HG03520 (cell line): Measurements from ENCODE around the gene COX6B2.

Experiments used
- ATAC-seq: cut with Tn5 transposase; IDR thresholded peaks from one replicate; pipeline ENCODE4 v1.9.1; 2021; ENCODE audit warnings: mild to moderate bottlenecking, moderate library complexity; ENCODE audit not compliant: unreplicated experiment

The COX6B2 gene

DNA sequence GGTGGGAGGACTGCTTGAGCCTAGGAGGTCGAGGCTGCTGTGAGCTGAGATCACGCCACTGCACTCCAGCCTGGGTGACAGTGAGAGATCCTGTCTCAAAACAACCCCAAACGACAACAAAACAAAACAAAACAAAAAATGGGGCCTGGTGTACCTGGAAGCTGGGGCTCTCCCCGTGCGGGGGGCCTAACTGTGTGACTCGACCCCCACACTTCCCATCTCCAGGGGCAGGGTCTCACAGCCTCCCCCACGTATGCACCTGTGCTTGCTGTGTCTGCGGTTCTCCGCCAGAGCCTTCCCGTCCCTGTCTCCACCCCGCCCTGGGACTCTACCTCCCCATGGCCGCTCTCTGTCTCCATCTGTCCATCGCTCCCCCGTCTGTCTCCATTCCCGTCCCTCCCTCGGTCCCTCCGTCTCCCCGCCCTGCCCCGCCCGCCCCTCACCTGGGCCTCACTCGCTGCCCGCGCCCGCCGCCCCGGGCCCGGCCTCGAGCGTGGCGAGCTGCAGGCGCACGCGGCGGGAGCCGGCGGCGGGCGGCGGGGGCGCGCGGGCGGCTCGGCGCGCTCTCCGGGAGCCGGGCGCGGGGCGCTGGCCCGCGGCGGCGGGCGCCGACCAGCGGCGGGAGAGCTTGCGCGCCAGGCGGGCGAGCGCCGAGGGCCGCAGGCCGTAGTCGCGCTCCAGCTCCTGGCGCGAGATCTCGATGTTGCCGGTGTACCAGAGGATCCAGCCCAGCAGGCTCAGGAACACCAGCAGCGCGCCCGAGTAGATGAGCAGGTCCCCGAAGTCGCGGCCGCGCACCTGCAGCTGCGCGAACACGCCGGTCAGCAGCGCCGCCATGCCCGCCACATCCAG, 29.0 kb upstream of the COX6B2 start:
- no peak for ATAC-seq

GRCh38 chr19:55382522-55383054, 28.1 kb upstream of the COX6B2 start:
- ATAC-seq: no peak

GRCh38 chr19:55382013-55382412, 27.5 kb upstream of the COX6B2 start:
- no peak for ATAC-seq

DNA sequence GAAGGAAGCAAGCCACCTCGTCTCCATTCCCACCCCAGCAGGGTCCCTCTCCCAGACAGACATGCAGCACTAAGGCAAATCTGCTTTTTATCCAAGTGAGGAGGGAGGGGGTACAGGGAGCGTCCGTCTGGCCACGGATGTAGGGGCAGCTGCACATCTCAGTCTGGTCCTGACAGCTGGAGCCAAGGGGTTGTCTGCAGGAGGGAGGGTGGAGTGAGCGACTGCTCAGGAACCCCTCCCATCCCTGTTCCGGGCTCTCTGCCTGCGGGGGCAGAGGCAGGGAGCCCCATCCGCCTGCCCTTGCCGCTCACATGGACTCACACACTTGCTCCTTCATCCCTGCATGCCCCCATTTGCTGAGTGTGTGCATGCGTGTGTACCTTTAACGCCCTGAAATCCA, 24.7 kb upstream of the COX6B2 start:
- ATAC-seq: no peak

DNA sequence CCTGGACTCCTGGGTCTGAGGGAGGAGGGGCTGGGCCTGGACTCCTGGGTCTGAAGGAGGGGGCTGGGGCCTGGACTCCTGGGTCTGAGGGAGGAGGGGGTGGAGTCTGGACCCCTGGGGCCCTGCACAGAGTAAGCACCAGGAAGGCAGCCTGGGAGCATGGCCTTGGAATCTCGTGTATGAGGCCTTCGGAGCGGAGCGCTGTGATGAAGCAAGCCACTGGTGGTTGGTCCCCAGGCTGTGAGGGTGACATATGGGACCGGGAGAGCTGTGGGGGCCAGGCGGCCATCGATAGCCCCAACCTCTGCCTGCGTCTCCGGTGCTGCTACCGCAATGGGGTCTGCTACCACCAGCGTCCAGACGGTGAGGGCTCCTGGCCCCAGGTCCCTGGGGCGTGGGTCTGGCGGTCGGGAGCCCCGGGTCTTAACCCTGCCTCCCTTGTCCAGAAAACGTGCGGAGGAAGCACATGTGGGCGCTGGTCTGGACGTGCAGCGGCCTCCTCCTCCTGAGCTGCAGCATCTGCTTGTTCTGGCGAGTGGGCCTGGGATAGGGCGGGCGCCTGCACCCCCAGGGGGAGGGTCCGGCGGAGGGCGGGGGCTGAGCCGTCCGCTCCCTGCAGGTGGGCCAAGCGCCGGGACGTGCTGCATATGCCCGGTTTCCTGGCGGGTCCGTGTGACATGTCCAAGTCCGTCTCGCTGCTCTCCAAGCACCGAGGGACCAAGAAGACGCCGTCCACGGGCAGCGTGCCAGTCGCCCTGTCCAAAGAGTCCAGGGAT, 23.0 kb upstream of the COX6B2 start:
- ATAC-seq: no peak

DNA sequence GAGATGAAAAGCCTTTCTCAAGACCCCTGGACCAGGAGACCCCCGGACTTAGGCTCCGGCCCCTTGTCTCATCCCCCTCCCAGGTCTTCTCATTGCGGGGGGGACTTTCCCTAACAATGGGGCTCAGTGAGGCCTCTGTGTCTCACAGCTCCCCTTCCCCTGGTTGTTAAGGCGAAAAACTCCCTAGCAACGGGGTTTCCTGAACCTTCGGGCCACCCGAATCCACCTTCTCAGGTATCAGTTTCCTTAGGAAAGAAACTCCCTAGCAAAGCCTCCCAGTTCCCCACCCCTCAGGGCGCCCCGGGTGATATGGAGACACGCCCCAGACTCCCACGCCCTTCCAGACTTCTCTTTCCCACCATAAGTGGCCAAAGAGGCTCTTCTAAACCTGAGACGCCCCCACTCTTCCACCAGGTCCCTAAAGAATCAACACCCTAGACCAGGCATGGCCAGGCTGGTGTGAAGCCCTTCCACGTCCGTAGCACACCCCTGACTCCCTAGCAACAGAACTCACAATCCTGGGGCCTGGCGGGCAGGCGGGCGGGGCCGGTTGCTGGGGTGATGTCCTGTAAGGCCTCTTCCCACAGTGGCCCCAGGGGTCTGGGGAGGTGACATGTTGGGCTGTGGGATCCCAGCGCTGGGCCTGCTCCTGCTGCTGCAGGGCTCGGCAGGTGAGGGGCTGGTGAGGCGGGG, 21.9 kb upstream of the COX6B2 start, which contains the start of gene TMEM190:
Gene TMEM190 (plus strand): TSS at position 586 of the 693 bp plus-strand sequence. CDS start 28 bp downstream, at position 614.
- ATAC-seq: no peak

DNA sequence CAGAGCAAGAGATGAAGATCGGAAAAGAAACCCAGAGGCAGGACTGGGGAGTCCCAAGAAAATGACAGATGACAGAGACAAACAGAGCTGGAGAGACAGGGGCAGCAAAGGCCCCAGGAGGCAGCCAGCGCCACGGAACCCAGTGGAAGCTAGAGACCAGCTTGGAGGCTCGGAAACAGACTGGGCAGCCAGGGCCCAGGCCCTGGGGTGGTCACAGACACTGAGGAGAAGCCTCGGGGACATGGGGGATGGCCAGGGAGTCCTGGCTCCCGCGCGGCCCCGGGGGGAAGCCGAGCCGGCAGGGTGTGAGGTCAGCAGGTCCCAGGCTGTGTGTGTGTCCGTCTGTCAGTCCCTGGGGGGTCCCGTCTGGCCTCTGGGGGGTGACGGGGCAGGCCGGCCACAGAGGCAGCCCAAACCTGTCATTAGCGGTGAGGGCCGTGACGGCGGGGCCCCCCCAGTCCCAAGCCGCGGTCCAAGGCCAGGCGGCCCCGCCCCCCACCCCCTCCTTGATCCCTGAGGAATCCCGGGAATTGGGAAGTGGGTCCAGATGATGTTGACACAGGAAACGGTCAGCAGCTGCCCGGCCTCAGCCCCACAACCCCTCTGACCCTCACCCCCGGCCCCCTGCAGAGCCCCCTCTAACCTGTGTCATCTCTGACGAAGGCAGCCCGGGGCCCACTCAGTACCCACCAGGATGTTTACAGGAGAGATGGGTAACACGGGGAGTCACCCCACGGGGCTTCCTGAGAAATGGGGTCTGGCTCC, 19.7 kb upstream of the COX6B2 start:
- ATAC-seq: no peak

DNA sequence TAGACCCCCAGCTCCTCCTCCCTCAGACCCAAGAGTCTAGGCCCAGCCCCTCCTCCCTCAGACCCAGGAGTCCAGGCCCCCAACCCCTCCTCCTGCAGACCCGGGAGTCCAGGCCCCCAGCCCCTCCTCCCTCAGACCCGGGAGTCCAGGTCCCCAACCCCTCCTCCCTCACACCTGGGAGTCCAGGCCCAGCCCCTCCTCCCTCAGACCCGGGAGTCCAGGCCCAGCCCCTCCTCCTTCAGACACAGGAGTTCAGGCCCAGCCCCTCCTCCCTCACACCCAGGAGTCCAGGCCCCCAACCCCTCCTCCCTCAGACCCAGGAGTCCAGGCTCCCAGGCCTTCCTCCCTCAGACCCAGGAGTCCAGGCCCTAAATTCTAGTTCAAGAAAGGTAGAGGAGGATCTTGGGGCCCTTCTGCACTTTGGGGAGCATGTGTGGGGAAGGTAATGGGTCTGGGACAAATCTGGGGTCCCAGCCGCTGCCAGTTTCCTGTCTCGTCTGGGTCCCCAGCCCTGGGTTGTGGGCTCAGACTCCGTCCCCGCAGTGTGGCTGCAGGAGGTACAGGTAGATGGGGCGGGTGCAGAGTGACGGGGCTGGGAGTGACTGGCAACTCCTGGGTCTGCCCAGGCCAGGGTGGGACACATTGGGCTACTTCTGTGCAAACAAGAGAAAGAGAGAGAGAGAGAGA, 18.9 kb upstream of the COX6B2 start:
- no peak for ATAC-seq

DNA sequence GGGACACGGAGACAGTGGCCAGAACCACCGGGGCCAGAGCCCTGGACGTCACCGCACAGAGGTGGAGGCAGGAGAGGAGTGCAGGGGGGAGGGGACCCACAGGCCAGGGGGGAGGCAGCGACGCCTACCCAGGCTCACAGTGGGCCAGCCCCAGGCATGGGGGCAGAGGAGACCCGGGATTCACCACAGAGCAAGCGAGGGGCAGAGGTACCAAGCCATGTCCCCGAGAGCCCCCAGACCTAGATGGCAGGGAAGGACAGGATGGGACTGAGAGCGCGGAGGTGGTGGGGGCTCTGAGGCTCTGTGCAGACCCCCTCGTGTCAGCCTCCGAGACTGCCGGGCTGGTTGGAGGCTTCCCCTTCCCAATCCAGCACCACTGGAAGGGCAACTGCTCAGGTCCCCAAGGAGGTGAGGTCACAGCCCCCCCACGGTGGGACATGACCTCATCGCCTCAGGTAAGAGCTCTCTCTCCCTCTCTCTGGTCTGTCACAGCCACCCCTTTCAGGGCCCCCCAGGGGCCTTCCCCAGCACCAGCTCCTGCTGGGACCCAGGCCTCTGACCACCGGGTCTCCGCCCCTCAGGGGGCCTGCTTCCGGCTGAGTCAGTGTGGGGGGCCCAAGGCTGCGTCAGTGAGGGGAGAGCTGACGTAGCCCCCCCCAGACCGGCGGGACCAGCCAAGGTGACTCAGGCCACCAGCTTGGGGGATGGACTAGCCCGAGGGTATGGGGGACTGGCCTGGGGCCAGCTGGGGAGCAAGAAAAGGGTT, 18.0 kb upstream of the COX6B2 start:
- ATAC-seq: no peak

- no peak for ATAC-seq
These were observed 15.9 kb upstream of the COX6B2 start, which contains the start of gene IL11 for GRCh38 chr19:55370305-55370988. Gene IL11 (minus strand): TSS chr19:55370463. CDS start chr19:55370310, 153 bp downstream.

DNA sequence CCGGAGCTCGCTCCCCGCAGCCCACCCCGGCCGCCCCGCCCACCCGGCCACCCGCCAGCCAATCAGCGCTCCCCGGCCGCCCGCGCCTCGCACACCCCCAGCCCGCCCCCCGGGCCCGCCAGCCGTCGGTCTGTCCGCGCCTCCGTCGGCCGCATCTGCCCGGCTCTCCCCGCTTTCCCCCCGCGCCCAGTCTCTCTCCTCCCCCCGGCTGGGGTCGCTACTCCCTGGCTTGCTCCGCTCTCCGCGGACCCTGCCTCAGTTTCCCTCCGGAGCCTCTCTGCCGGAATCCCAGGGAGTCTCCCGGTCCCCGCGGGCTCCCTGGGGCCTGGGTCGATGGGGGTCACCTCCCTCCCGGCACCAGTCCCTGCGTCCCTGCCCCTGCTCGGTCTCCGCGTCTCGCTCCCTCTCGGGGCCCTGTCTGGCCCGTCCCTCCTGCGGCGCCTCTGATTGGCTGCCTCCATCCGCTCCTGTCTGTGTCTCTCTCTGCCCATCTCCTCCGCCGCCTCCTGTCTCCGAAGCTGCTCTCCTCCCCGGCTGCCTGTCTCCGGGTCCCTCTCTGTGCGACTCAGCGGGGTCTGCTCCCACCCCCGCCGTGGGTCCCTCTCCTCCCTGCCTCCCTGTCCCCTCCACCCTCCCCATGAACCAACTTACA, 15.3 kb upstream of the COX6B2 start:
- no peak for ATAC-seq

DNA sequence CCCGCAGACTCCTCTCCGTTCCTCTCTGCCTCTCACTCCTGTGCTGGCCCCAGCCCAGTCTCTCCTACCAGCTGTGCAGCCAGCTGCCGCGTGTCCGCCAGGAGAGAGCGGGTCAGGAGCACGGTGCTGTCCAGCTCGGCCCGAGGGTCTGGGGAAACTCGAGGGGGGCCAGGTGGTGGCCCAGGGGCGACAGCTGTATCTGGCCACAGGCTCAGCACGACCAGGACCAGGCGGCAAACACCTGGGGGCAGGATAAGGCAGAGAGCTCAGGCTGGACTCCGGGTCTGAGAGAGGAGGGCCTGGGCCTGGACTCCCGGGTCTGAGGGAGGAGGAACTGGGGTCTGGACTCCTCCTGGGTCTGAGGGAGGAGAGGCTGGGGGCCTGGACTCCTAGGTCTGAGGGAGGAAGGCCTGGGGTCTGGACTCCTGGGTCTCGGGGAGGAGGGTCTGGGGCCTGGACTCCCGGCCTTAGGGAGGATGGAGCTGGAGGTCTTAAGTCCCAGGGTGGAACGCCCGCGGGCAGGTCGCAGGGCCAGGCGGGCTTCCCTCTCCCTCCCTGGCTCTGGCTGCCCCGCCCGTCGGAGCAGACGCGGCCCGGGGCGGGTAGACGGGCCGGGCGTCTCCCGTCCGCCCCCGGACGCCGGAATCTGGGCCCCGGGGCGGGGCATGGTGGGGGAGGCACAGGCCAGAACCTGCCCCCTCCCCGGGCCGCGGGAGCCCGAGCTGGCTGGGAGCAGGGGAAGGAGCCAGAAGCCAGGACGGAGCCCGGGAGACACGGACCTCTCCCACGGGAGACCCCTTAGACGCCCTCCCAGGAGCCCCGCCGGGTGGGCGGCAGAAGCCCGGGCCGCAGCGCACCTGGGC, 14.4 kb upstream of the COX6B2 start:
- no peak for ATAC-seq

- no peak for ATAC-seq
These were observed 13.6 kb upstream of the COX6B2 start for GRCh38 chr19:55368106-55368505.

DNA sequence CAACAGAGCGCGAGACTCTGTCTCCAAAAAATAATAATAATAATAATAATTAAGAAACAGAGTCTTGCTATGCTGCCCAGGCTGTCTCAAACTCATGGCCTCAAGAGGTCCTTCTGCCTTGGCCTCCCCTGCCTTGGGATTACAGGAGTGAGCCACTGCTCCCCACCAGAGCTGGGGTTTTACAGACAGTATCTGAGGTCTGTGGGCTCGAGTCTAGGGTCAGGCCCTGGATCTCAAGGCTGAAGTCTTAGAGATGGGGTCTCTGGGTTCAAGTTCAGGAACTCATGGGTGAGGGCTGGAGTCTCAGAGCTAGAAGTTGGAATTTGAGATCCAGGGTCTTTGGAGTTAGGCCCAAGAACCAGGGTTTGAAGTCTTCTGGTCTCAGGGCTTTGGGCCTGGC, 12.3 kb upstream of the COX6B2 start:
- ATAC-seq: no peak

- ATAC-seq: no peak
These were observed 11.4 kb upstream of the COX6B2 start for GRCh38 chr19:55365964-55366363.

- ATAC-seq: no peak
These were observed 10.7 kb upstream of the COX6B2 start for GRCh38 chr19:55365245-55365644.
